HepG2 (cell line): ENCODE data around the gene CNPY1. TPM values are rescaled to one million over a fixed set of nuclear protein-coding genes. Genes with fewer than 3 reads are reported as not detected.

Experiments
- ATAC-seq: fragments of 200-7000 bp; cut with Tn5 transposase; 3 replicates; pipeline ENCODE4 v1.9.1; 2020; ENCODE audit warnings: mild to moderate bottlenecking, moderate library complexity
- BruUV-seq: library from RNA; stranded (reverse); fragments of 400-500 nt; replicated peaks from 2 replicates; lab custom pipeline; 2021; lab: Mats Ljungman, UMichigan
- CTCF ChIA-PET: fragments of 300-600 bp; formaldehyde crosslinking; extraction: SDS; loops from one replicate; lab custom pipeline; 2021; ENCODE audit warnings: low total read pairs, inconsistent platforms, low intra/inter-chr PET ratio; lab: Yijun Ruan, JAX
- POLR2A ChIA-PET: fragments of 350-600 bp; sonication (Branson Sonifier 250); formaldehyde crosslinking; loops from one replicate; lab custom pipeline; 2020; ENCODE audit warnings: antibody characterized with exemption, inconsistent platforms; lab: Yijun Ruan, JAX
- DNase-seq: peaks from one replicate; pipeline ENCODE4 v3.0.0-alpha.2; 2015; ENCODE audit warnings: low spot score
- FAIRE-seq: peaks from 3 replicates; lab custom pipeline; 2011; peaks lifted over from hg19 to GRCh38; lab: Jason Lieb, UNC
- H2AFZ ChIP-seq: one replicate; pipeline ENCODE4 v1.6.1; 2011; ENCODE audit warnings: low read length, inconsistent platforms
- H3K27ac ChIP-seq: fragments of 300-600 bp; 3 replicates; pipeline ENCODE4 v1.8.0; 2011; ENCODE audit warnings: mixed run types, mild to moderate bottlenecking, mixed read lengths, low read length, inconsistent platforms; ENCODE audit not compliant: insufficient read depth; ENCODE audit errors: extremely low read length
- H3K27me3 ChIP-seq, 2 experiments: fragments of 200-600 bp in 1 of 2; 2 replicates in 1 of 2; 3 replicates in 1 of 2; pipeline versions ENCODE4 v1.6.0 to v1.8.0; 2011; ENCODE audit warnings: low read length in 2 of 2, mild to moderate bottlenecking in 2 of 2, moderate library complexity in 2 of 2, inconsistent platforms in 1 of 2; ENCODE audit not compliant: insufficient read depth in 2 of 2, control insufficient read depth in 1 of 2
- H3K36me3 ChIP-seq, 2 experiments: fragments of 200-600 bp in 1 of 2; replicated peaks in 1 of 2; 2 replicates in 1 of 2; 3 replicates in 1 of 2; pipeline versions ENCODE4 v1.5.1 to v1.8.0; 2011; ENCODE audit warnings: low read length in 2 of 2, inconsistent platforms in 1 of 2; ENCODE audit not compliant: insufficient read depth in 2 of 2, control insufficient read depth in 1 of 2
- H3K4me1 ChIP-seq: 2 replicates; pipeline ENCODE4 v1.5.1; 2012; ENCODE audit warnings: low read length, inconsistent platforms; ENCODE audit not compliant: insufficient read depth
- H3K4me2 ChIP-seq: 2 replicates; pipeline ENCODE4 v1.6.0; 2011; ENCODE audit warnings: low read depth, low read length, inconsistent platforms
- H3K4me3 ChIP-seq, 3 experiments: fragments of 200-600 bp in 1 of 3; sonication (generic), shearing (Covaris generic) in 1 of 3; replicated peaks in 1 of 3; 2 replicates each; pipeline ENCODE4 v1.5.1; 2011 to 2016; ENCODE audit warnings: low read length in 3 of 3, inconsistent platforms in 2 of 3, low read depth in 2 of 3, mild to moderate bottlenecking in 2 of 3, control low read depth in 1 of 3, mixed read lengths in 1 of 3; ENCODE audit not compliant: insufficient read depth in 1 of 3
- H3K79me2 ChIP-seq: one replicate; pipeline ENCODE4 v1.6.1; 2011; ENCODE audit warnings: low read length, inconsistent platforms; ENCODE audit not compliant: insufficient read depth
- H3K9ac ChIP-seq: 2 replicates; pipeline ENCODE4 v1.6.0; 2011; ENCODE audit warnings: mild to moderate bottlenecking, low read depth, low read length, inconsistent platforms; ENCODE audit not compliant: insufficient read depth
- H3K9me3 ChIP-seq: 2 replicates; pipeline ENCODE4 v1.5.1; 2012; ENCODE audit warnings: mild to moderate bottlenecking, low read length
- H4K20me1 ChIP-seq: 2 replicates; pipeline ENCODE4 v1.6.0; 2011; ENCODE audit warnings: inconsistent platforms, mild to moderate bottlenecking, low read length, moderate library complexity; ENCODE audit not compliant: insufficient read depth
- BCLAF1 ChIP-seq: fragments of 450-650 bp; IDR thresholded peaks from 2 replicates; pipeline ENCODE4 v1.6.1; 2017; ENCODE audit warnings: mild to moderate bottlenecking
- CEBPG ChIP-seq: IDR thresholded peaks from 2 replicates; pipeline ENCODE4 v1.6.1; 2016
- FLYWCH1 ChIP-seq: sonication (generic); formaldehyde crosslinking; IDR thresholded peaks from 2 replicates; pipeline ENCODE4 v1.8.1; 2023; ENCODE audit warnings: mild to moderate bottlenecking, missing genetic modification reagents
- MAFK ChIP-seq, 2 experiments: IDR thresholded peaks in 1 of 2; conservative IDR thresholded peaks in 1 of 2; 2 replicates each; pipeline ENCODE4 v1.6.1; 2011; ENCODE audit warnings: improper control_type of control experiment in 2 of 2, low read length in 2 of 2
- MAZ ChIP-seq, 2 experiments: sonication (generic) in 1 of 2; formaldehyde crosslinking in 1 of 2; IDR thresholded peaks; 2 replicates each; pipeline versions ENCODE4 v1.5.0 to v1.6.1; 2012 to 2020; ENCODE audit warnings: low read depth in 2 of 2, mild to moderate bottlenecking in 2 of 2, borderline replicate concordance in 1 of 2, improper control_type of control experiment in 1 of 2, low read length in 1 of 2, missing genetic modification reagents in 1 of 2, moderate library complexity in 1 of 2
- MED13 ChIP-seq: sonication (generic); formaldehyde crosslinking; IDR thresholded peaks from 2 replicates; pipeline ENCODE4 v1.5.0; 2020; ENCODE audit warnings: missing genetic modification reagents
- MTA1 ChIP-seq: sonication (generic); formaldehyde crosslinking; IDR thresholded peaks from 2 replicates; pipeline ENCODE4 v1.4.0; 2020; ENCODE audit warnings: missing genetic modification reagents, mild to moderate bottlenecking, borderline replicate concordance
- MYC ChIP-seq: sonication (generic); formaldehyde crosslinking; IDR thresholded peaks from 2 replicates; pipeline ENCODE4 v1.9.0; 2021; ENCODE audit warnings: missing genetic modification reagents, borderline replicate concordance
- MZF1 ChIP-seq: sonication (generic); formaldehyde crosslinking; IDR thresholded peaks from 2 replicates; pipeline ENCODE4 v1.8.1; 2023; ENCODE audit warnings: mild to moderate bottlenecking, missing genetic modification reagents, borderline replicate concordance
- RFXAP ChIP-seq: sonication (generic); formaldehyde crosslinking; IDR thresholded peaks from 2 replicates; pipeline ENCODE4 v1.4.0; 2020; ENCODE audit warnings: missing genetic modification reagents, borderline replicate concordance
- SNAI1 ChIP-seq: sonication (generic); formaldehyde crosslinking; IDR thresholded peaks from 2 replicates; pipeline ENCODE4 v1.5.0; 2020; ENCODE audit warnings: mild to moderate bottlenecking, missing genetic modification reagents, borderline replicate concordance
- SNAPC4 ChIP-seq: sonication (generic); formaldehyde crosslinking; IDR thresholded peaks from 2 replicates; pipeline ENCODE4 v1.4.0; 2020; ENCODE audit warnings: mild to moderate bottlenecking, missing genetic modification reagents
- ZNF143 ChIP-seq: sonication (generic); formaldehyde crosslinking; IDR thresholded peaks from 2 replicates; pipeline ENCODE4 v1.4.0; 2020; ENCODE audit warnings: missing genetic modification reagents
- ZNF30 ChIP-seq: sonication (generic); formaldehyde crosslinking; IDR thresholded peaks from 2 replicates; pipeline ENCODE4 v1.5.0; 2020; ENCODE audit warnings: mild to moderate bottlenecking, missing genetic modification reagents
- ZNF713 ChIP-seq: sonication (generic); formaldehyde crosslinking; IDR thresholded peaks from 2 replicates; pipeline ENCODE4 v1.4.0; 2020; ENCODE audit warnings: mild to moderate bottlenecking, missing genetic modification reagents
- WGBS: methylation state at CpG from one replicate; pipeline ENCODE4 v1.1.6; 2017; ENCODE audit warnings: low lambda C conversion rate; 5-methylcytosine and 5-hydroxymethylcytosine counted together
- in situ Hi-C: cut with HindIII; loops from 2 replicates; pipeline ENCODE4 v1.10.0; 2017; ENCODE audit warnings: low pct_unique_long_range_greater_than_20kb; ENCODE audit not compliant: extremely low pct_ligation_motif_present
- intact Hi-C: fragments of 100-400 bp; cut with micrococcal nuclease; formaldehyde crosslinking; loops from one replicate; pipeline ENCODE4 v1.10.0; 2022; ENCODE audit not compliant: unreplicated experiment
- polyA plus RNA-seq, 8 experiments: library from polyadenylated mRNA; depleted of rRNA in 3 of 8; stranded (reverse) in 7 of 8; unstranded in 1 of 8; fragments of >200 nt; fragmentation: Illumina TruSeq in 4 of 8; extraction: Trizol in 4 of 8; gene quantifications; 2 replicates each; pipeline versions ENCODE4 v1.2.1 to v1.2.3, GENCODE V29; 2011 to 2016; ENCODE audit warnings: low read depth in 4 of 8, missing spikeins in 1 of 8, mixed read lengths in 1 of 8; ENCODE audit not compliant: insufficient read depth in 1 of 8
- total RNA-seq, 5 experiments: library from RNA; depleted of rRNA; stranded (reverse); fragments of >200 nt; fragmentation: Illumina TruSeq; extraction: Trizol; gene quantifications; 2 replicates each; pipeline ENCODE4 v1.2.3, GENCODE V29; 2016; ENCODE audit warnings: low read depth in 1 of 5

The CNPY1 gene
- total and polyA plus RNA-seq, 2 of the 13 experiments (the other 11 are each of a cell fraction or from before 2014, with no cell fraction given): not detected

GRCh38 chr7:155530601-155531000 is 15.8 kb downstream of the CNPY1 start:
- CTCF ChIA-PET: no interaction called here
- Histone ChIP-seq H3K27ac (no peak overlapping the region), H3K4me1 (peaks cover 33% of the 10 kb centered on the region), H3K27me3 (peaks cover 14 to 78% of the 10 kb centered on the region in 2 experiments; a peak in 4 of 5 replicates), H4K20me1 (no peaks in the 10 kb centered on the region), H3K79me2 (no peaks in the 10 kb centered on the region), H3K4me3 (no peak overlapping the region), H3K36me3 (no peaks in the 10 kb centered on the region), H3K4me2 (no peak overlapping the region), H2AFZ (no peak overlapping the region), H3K9me3 (no peaks in the 10 kb centered on the region), H3K9ac (no peak overlapping the region)
- ATAC-seq (no peak), DNase-seq (no peak), FAIRE-seq (no peak)
- POLR2A ChIA-PET: no interaction called here
- 10% methylated on average over 2 of the region's 6 CpGs for WGBS
- intact Hi-C loops (no loop called here), in situ Hi-C loops (no loop called here)
- no TSS peak for BruUV-seq
- TF ChIP-seq MZF1 (CRISPR knock-in tag) (no peak), BCLAF1 (no peak), RFXAP (CRISPR knock-in tag) (no peak), SNAPC4 (CRISPR knock-in tag) (no peak), MAZ (IDR thresholded peaks at IDR 0.05; ENCODE audit: borderline replicate concordance, low read depth, low read length) (no peak), MAZ (CRISPR knock-in tag; IDR thresholded peaks at IDR 0.05; ENCODE audit: low read depth) (no peak), ZNF713 (CRISPR knock-in tag) (no peak), ZNF30 (CRISPR knock-in tag) (no peak), CEBPG (no peak), MAFK (conservative IDR thresholded peaks at IDR 0.05 in 1 of 2, IDR thresholded peaks at IDR 0.05 in 1 of 2; ENCODE audit: low read length in 2 of 2) (no peak), MYC (CRISPR knock-in tag) (no peak), MTA1 (CRISPR knock-in tag) (no peak), FLYWCH1 (CRISPR knock-in tag) (no peak), MED13 (CRISPR knock-in tag) (no peak), ZNF143 (CRISPR knock-in tag) (no peak), SNAI1 (CRISPR knock-in tag) (no peak)
